GM18499 (cell line): ENCODE measurements around the gene BACH2.

Source experiments
- ATAC-seq: cut with Tn5 transposase; IDR thresholded peaks from one replicate; pipeline ENCODE4 v1.9.1; 2021; ENCODE audit warnings: moderate number of reproducible peaks; ENCODE audit not compliant: insufficient read depth, unreplicated experiment

Gene BACH2

GRCh38 chr6:90109141-90109540 is 187.5 kb downstream of the BACH2 start:
- no peak for ATAC-seq

DNA sequence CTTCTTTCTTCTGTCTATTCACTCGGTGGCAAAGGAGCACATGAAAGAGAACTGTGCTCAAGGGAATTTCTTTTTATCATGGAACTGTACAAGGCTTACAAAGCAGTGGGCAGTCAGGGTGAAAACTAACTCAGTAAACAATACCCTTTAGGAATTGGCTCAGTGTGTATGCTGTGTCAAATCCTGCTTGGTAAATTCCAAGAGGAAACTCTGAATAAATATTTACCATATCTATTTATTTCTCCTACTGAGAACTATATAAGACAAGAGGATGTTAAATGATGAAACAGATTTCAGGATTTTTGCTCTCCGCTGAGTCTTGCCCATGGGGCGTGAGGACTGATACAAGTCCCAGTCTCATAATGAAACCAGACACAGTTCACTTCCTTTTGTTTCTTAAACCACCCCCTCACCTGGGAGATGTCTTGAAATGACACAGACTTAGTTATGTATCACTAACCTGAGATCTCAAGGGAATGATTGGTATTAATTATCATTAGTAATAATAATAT is 188.8 kb downstream of the BACH2 start:
- ATAC-seq: peak; percentile 96

DNA sequence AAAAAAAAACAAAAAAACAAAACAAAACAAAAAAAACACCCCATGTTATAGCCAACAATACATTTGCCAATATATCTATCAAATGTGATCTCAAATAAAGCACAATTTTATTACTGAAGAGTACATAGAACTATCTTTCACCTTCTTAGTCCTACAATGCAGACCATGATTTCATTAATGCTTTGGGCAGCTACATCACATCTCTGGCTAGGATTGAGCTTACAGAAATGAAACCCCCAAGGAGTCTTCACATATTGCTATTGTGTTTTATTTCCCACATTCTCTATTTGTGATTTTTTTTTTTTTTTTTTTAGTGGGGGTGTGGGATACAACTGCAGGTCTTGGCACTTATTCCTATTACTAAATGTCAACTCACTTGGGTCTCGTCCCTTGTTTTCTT is 189.3 kb downstream of the BACH2 start:
- no peak for ATAC-seq

GRCh38 chr6:90106449-90106848 is 190.2 kb downstream of the BACH2 start:
- ATAC-seq: no peak

DNA sequence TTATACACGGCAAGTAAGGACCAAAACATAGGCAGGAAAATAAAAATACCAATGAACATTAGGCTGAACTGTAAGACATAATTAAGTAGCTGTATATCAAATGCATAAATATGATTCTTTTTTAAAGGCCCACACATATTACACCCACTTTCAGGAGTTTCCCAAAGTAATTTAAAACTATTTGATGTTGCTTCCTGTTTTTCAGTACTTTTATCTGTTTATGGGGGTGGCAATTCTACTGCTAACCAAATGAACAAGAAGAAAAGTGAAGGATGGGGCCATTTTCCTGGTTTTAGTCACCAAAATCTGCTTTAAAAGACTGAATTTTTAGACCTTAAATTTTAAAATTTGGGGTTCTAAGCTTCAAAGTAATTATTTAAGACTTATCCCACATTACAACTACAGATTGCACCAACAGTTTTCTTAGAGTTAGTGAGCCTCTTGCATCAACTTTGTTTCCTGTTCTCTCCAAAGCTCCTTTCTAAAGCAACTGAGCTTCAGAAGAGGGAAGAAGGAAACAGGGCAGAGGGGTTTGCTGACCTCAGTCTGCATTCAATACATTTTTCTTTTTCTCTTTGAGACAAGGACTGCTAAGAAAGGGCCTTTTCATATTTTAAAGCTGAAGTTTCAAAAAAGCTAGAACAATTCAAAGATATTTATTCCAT is 191.0 kb downstream of the BACH2 start:
- no peak for ATAC-seq

DNA sequence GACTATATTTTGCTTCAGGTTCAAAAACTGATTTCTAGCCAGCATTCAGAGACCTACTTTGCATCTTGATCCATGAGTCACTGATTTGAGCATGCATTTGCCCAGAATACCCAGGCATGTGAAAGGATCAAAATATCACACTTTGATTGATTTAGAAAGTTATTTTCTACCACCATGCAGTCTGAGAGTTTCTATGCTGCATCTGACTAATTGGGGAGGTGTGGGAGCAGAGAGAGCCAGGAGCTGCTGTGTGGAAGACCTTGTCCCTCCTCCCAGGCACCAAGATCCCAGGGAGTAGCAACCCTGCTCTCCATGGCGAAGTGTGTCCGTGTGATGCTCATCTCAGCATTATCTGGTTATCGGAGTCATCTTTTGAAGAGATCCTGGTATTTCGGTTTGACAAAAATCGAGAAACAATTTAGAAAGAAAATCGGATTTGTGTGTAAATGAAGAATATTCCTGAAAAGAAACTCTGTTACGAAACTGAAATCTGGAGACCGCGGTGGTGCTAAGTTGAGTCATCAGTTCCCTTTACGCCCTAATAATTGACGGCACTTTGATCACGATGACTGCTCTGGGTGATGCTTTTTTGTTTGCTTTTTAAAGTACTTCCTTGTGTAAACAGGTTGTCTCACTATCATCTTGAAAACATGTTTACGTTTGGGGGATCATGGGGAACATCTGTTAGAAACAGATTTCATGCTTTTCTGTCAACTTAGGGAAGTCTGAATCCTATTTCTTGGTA is 193.4 kb downstream of the BACH2 start:
- peak; percentile 67 for ATAC-seq

GRCh38 chr6:90101403-90101802 is 195.2 kb downstream of the BACH2 start:
- no peak for ATAC-seq

GRCh38 chr6:90100059-90100665 is 196.5 kb downstream of the BACH2 start:
- no peak for ATAC-seq

- no peak for ATAC-seq
These were observed 198.0 kb downstream of the BACH2 start for GRCh38 chr6:90098627-90099026.

DNA sequence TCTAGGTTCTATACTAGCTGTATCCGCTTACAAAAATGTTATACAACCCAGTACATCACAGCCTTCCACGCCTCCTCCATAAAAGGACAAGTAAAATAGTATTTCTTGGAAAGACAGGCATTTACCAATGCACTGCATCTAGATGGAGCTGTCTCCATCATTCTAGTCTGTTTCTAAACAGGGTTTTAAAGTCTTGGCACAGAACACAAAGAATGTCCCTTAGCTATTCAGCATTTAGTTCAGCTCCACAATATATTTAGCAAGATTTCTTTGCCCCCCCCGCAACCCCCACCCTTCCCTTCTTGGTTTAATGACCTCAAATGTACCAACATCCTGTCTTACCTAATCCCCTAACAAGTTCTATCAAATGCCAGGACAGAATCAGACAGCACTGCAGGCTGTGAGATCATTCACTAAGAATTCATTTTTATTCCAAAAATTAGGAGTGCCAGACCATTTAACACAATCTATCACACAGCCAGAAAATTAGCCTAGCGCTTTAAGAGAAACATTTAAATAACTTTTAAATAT is 198.6 kb downstream of the BACH2 start:
- no peak for ATAC-seq

DNA sequence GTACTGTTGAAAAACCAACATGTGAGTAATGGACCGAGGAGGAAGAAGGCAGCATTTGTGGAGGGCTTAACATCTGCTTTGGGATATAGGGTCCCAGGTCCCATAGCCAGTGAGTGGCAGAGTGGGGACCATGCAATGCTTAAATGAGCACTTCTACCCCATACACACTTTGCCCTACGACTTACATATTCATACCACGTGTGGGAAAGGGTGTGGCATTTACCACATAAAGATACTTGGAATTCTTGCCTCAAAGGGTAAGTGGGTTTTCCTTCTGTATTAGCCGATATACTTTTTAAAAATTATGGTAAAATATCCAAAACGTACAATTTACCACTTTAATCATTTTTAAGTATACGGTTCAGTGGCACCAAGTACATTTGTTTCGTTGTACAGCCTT is 199.3 kb downstream of the BACH2 start:
- ATAC-seq: no peak

DNA sequence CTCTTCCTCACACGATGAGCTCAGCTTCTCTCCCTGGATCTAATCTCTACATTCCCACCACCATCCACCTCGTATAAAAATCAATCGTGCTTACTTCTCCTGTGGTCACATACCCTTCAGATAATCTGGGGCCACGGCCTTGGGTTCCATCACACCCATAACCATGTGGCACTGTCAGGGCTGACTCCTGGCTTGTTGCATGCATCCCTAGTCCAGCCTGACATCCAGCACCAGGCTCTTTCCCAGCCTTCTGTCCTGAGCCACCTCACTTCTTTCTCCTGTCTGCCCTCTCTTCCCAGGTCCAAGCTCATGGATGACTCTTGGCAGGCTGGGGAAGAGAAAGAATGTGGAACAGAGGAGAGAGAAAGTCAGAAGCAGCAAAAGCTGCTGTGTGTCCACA is 199.8 kb downstream of the BACH2 start:
- no peak for ATAC-seq

DNA sequence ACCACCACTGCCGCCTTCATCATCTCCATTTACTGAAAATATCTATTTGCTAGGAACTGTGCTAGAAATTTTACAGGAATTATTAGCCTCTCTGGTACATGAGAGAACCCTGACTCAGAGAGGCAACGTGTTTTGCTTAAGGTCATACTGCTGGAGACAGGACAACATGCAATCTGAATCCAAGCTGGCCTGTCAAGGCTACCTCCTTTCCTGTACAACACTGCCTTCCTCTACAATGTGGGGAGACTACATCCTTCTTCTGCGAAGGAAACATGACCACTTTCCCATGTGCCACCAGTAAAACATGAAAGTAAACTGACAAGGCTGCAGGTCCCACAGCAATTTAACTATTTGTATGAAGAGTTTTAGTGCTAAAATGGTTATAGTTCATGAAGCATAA is 200.9 kb downstream of the BACH2 start:
- ATAC-seq: no peak

DNA sequence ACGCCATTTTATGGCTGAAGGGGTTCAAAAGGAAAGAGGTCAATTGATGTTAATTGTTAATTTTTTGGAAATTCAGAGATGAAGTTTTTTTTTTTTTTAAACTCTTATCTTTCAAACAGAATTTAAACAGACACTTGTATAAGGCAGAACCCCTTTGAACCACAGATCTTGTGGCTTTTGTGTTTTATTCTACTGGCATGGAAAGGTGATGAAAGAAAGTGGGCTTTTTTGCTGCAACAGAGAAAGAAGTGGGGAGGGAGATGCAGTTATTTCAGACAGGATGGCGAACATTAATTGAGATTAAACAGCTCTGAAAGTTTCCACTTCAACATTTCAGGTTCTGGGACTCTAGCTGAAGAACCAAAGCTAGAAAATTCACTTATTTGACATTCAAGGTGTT is 201.5 kb downstream of the BACH2 start:
- no peak for ATAC-seq

GRCh38 chr6:90093558-90094073 is 203.0 kb downstream of the BACH2 start:
- no peak for ATAC-seq

DNA sequence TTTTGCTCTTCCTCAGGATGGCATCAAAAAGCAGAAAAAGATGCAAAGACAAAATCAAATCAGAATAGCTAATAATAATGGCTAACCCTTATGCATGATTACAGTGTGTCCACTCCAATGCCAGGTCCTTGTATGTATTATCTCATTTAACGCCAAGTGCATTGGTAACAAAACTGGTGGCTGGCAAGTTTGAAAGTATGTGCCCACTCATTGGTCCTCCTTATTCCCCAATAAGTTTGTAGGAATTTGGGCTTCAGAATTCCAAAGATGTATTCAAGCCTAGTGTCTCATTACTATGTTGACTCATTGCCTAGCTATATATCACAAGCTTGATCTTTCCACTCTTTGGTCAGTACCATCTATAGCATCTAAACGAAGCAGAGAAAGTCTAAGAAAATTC is 205.8 kb downstream of the BACH2 start:
- no peak for ATAC-seq

DNA sequence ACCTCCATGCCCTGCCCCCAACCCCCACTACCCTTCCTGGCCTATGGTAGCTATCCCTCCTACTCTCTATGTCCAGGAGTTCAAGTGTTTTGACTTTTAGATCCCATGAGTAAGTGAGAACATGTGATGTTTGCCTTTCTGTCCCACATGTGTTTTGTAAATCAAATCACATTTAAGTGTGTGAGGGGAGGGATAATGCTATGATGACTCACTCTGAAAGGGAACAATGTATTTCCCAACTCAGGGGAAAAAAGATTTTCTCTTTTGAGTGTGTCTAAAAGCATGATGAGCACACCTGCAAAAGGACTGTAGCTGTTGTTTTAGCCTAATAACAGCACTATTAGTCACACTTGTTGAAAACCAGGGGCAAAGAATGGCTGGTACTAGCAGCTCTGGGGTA is 208.6 kb downstream of the BACH2 start:
- ATAC-seq: no peak

- ATAC-seq: no peak
These were observed 209.4 kb downstream of the BACH2 start for GRCh38 chr6:90087106-90087833.

- ATAC-seq: no peak
These were observed 210.1 kb downstream of the BACH2 start for GRCh38 chr6:90086517-90086916.

- ATAC-seq: peak; percentile 65
These were observed 212.8 kb downstream of the BACH2 start for GRCh38 chr6:90083891-90084290.
